H54 (cell line): Measurements from ENCODE around the gene KRTAP10-1.
"Not testable (repeated sequence)": the region's sequence is repeated elsewhere in the genome, so short reads cannot be mapped to it uniquely, and the experiment has no call there.

ENCODE experiments used
- DNase-seq: peaks from one replicate; pipeline ENCODE4 v3.0.0; 2011; ENCODE audit warnings: low spot score, mixed read lengths; ENCODE audit not compliant: insufficient read length
- FAIRE-seq: peaks from 3 replicates; lab custom pipeline; 2011; peaks lifted over from hg19 to GRCh38; lab: Jason Lieb, UNC
- POLR2A ChIP-seq: IDR thresholded peaks from 2 replicates; pipeline ENCODE4 v1.6.1; 2011; ENCODE audit warnings: low read depth, mild to moderate bottlenecking, low read length

The KRTAP10-1 gene, protein sequence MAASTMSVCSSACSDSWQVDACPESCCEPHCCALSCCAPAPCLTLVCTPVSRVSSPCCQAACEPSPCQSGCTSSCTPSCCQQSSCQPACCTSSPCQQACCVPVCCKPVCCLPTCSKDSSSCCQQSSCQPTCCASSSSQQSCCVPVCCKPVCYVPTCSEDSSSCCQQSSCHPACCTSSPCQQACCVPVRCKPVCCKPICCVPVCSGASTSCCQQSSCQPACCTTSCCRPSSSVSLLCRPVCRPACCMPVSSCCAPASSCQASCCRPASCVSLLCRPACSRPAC

DNA sequence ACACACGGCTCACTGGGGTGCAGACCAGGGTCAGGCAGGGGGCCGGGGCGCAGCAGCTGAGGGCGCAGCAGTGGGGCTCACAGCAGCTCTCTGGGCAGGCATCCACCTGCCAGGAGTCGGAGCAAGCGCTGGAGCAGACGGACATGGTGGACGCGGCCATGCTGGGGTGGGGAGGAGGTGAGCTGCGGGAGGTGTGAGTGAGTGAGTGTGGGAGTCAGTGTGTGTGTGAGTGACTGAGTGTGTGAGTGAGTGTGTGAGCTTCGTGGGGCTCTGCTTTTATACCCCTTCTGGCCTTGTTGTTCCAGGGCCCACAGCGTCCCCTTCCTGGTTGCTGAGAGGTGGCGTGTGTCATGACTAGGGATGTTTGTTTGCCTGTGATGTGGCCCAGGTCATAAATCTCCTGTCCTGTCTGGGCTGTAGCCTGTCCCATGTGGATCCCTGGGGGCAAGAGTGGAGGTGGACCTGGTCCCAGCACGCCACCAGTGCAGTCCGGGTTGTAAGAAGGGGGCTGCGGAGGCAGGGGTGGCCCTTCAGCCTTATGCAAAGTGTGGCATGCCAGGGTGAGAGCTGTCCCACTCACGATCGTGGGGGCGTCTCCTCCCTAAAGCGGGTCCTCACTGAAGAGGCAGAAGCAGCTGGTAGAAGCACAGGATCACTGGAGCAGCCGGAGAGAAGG lies at the start of gene KRTAP10-1:
Gene KRTAP10-1, minus strand, starts transcription at position 205 of the 676 bp plus-strand sequence. Its CDS starts 45 bp downstream, at position 160.
- FAIRE-seq: no peak
- DNase-seq: no peak
- TF ChIP-seq POLR2A: no peak

DNA sequence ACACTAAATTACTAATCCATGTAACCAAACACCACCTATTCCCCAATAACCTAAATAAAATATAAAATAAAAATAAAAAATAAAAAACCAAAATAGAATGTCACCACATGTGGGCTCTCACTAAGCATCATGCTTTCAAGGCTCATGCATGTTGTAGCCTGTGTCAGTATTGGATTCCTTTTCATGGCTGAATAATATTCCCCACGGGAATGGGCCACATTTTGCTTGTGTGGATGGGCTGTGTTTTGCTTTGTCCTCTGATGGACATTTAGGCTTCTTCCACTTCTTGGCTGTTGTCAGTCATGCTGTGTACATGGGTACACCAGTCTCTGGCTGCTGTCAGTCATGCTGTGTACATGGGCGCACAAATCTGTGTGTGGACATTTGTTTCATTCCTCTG lies 49.1 kb upstream of the KRTAP10-1 start:
- FAIRE-seq: no peak
- no peak for TF ChIP-seq POLR2A
- DNase-seq: no peak

DNA sequence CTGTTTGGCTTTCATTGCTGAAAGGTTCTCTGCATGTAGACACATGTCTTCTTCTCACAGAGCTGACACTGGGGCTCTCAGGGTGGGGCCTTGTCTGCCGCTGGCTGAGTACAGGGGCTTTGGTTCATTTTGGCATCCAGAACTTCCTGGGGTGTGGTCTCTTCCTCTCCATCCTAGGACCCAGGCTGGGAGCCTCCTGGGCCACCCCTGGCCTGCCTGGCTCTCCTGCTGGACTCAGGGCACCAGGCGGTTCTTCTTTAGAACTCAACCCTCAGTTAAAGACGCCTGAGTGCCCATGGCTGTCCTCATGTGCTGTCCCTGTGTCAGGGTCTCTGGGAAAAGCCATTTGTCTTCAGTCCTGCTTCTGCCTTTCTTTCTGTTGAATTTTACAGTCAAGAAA lies 45.9 kb upstream of the KRTAP10-1 start:
- DNase-seq (no peak), FAIRE-seq (no peak)
- TF ChIP-seq POLR2A: no peak

DNA sequence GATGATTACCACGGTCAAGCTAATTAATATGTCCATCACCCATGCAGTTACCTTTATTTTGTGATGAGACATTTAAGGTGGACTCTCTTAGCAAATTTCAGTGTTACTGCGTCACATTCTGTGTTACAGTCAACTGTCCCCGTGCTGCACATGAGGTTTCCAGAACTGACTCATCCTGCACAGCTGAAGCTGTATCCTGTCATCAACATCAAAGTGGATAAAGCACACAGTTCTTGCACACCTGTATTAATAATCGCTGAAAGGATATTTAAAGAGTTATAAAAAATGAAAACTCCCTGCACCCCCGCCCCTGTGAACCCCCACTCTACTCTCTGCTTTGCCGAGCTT lies 43.8 kb upstream of the KRTAP10-1 start:
- TF ChIP-seq POLR2A: no peak
- FAIRE-seq: no peak
- DNase-seq: no peak

DNA sequence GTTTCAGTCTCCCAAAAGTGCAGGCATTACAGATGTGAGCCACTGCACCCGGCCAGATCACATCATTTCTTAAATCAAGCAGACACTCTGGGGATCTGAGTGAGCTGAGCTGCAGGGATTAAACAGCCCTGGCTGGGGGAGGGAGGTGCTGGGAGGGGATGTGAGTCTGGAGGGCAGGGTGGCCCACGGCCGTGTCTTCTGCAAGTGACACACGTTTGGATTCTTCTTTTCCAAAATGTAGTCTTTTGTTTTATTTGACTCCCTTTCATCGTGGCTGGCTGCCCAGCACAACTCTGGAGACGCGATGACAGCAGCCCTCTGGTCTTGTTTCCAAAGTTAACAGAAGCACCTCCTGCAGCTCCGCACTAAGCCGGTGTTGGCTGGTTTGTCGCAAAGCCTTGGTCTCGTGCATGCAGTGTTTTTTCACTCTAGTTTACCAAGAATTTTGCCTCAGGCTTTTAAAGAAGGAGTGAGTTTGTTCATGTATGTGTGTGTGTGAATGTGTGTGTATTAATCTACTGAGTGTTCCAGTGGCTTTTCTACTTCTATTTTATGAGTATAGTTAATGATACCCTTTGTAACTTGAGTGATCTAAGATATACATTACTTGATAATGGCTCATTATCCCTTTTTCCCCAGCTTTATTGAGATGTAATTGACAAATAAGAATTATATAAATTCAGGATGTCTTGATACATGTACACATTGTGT lies 43.2 kb upstream of the KRTAP10-1 start:
- TF ChIP-seq POLR2A: no peak
- no peak for FAIRE-seq

DNA sequence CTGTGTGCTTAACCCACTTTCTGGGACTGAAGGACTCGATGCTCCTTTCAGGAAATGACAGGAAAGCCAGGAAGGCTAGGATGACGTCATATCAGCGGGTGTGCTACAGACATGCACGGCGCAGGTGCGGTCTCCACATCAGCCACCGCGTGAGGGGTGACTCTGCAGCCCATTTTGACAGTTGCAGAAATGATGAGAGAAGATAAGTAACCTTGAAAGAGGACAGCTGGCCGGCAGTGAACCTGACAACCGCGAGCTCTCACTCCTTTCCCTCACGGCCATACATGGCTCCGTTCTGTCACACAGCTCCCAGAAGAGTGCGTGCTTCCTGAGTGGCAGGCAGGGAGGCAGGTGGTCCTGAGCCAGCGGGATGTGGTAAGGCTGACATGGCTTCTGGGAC lies 42.1 kb upstream of the KRTAP10-1 start:
- TF ChIP-seq POLR2A: no peak
- DNase-seq (no peak), FAIRE-seq (no peak)

More for the DNA sequence above, 43.2 kb upstream of the KRTAP10-1 start:
- no peak for DNase-seq

DNA sequence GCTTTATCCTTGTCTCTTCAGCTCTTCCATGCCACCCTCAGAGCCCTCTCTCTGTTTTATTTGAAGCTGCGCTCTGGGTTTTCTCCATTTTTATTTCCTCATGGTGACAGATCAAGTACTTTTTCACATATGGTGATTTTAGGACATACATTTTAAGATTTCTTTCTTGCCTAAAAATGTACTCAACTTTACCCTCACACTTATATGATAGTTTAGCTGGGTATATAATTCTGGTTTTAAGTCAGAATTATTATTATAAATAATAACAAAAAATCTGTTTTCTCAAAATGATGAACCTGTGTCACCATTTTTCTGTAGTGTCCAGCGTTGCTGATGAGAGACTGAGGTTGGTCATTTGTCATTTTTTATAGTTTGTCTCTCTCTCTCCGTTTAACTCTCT lies 41.2 kb upstream of the KRTAP10-1 start:
- no peak for TF ChIP-seq POLR2A
- DNase-seq: no peak
- no peak for FAIRE-seq

DNA sequence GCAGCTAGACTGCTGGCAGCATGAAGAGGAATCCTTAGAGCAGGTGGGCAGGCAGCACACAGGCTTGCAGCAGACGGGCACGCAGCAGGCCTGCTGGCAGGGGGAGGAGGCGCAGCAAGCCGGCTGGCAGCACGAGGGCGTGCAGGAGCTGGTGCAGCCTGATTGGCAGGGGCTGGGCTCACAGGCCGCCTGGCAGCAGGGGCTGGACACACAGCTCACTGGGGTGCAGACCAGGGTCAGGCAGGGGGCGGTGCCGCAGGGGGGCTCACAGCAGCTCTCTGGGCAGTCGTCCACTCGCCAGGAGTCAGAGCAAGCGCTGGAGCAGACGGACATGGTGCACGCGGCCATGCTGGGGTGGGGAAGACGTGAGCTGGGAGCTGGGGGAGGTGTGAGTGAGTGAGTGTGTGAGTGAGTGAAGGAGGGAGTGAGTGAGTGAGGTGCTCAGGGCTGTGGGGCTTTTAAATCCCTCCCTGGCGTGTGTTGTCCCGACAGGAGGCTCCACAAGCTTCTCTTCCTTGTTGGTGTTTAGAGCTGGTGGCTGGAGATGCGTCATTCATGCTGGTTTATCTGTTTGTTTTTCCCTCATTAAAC lies 40.3 kb upstream of the KRTAP10-1 start, which contains the start of gene KRTAP10-5:
Gene KRTAP10-5, minus strand, starts transcription at position 374 of the 591 bp plus-strand sequence. Its CDS starts 26 bp downstream, at position 348.
- not testable (repeated sequence) for FAIRE-seq, DNase-seq

DNA sequence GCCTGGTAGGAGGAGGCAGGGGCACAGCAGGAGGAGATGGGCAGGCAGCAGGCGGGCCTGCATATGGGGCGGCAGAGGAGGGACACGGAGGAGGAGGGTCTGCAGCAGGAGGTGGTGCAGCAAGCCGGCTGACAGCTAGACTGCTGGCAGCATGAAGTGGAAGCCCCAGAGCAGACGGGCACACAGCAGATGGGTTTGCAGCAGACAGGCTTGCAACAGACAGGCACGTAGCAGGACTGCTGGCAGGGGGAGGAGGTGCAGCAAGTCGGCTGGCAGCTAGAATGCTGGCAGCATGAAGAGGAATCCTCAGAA lies 39.8 kb upstream of the KRTAP10-1 start:
- no peak for FAIRE-seq
- TF ChIP-seq POLR2A: no peak
- DNase-seq: no peak

DNA sequence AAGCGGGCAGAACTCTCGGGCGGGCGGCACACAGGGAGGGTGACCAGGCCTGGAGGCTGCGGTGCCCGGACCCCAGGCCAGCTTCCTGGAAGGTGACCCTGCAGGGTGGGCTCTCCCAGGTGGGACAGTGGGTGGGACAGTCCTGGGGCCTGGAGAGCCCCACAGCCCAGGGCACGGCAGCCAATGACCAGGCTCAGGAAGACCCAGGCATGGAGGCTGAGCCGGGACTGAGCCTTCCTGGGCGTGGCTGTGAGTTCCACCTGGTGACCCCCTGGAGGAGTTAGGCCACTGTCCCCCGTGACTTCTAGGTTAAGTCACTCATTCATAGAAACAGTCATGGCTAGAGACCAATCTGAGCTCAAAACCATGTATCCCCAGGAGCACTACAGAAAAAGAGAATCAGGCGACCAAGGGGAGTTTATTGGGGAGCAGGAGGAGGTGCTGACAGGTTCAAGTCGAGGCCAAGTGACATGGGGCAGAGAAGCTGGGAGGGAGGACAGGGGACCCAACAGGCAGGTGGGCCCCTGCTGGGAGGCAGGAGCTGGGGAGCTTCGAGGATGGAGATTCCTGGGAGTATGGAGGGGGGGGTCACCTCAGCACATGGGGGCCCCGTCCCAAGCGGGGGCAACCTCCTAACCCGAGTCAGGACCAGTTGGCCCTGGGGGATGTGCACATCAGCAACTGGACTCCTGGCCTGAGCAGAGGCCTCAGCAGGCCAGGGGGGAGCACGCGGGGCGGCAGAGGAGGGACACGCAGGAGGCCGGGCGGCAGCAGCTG lies 39.2 kb upstream of the KRTAP10-1 start:
- FAIRE-seq (no peak), DNase-seq (no peak)
- no peak for TF ChIP-seq POLR2A

DNA sequence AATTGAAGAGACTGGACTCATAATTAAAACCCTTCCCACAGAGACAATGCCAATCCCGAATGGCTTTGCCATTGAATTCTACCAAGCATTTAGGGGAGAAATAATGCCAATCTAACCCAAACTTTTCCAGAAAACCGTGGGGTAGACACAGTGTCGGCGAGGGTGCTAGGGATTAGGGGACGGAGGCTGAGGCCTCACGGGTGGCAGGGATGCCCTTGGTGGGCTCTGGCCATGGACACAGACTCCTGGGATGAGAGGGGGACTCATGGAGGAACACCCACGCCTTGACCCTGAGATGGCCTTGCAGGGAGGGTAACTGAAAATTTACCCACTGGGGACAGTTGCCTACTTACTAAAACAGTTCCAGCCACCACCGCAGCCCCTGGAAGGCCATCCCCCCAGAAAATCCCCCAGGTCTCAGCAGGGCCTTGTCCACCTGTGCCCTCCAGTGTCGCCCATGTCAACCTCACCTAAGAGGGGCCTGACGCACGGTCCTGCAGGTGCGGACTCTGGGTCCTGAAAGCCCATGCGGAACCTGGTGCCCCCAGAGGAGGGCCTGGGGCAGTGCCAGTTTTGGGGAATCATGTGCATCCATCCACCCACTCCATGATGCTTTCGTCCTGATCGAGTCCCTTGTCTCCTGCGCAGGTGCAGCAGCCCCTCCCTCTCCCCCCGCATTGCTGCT lies 38.5 kb upstream of the KRTAP10-1 start:
- FAIRE-seq: no peak
- TF ChIP-seq POLR2A: no peak
- DNase-seq: no peak

DNA sequence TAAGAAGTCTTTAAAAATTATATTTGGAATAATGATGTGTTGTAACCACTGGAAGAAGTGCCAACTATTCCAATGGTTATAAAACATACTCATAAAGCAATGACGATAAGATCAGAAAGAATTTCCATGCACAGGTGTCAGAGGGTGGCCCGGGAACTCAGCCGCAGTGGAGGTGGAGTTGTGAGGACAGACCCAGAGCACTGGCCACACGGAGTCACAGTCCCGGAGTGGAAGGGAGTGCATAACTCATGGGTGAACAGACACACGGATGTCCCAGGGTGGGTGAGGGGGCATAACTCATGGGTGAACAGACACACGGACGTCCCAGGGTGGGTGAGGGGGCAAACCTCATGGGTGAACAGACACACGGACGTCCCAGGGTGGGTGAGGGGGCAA lies 36.0 kb upstream of the KRTAP10-1 start:
- no peak for TF ChIP-seq POLR2A
- FAIRE-seq (no peak), DNase-seq (no peak)
